Mucosa of descending colon (tissue), 3 donors: ENCODE data around the gene RPS28. TPM values are rescaled to one million over a fixed set of nuclear protein-coding genes. Genes with fewer than 3 reads are reported as not detected.

ENCODE experiments used
- ATAC-seq: fragments of 200-7000 bp; cut with Tn5 transposase; one replicate; pipeline ENCODE4 v1.9.1; 2020; ENCODE audit warnings: mild to moderate bottlenecking, moderate library complexity
- DNase-seq, 3 donors: peaks; one replicate each; pipeline ENCODE4 v3.0.0-alpha.2; 2020
- H3K36me3 ChIP-seq: fragments of 200-600 bp; one replicate; pipeline ENCODE4 v1.8.0; 2021; ENCODE audit warnings: low read depth, mild to moderate bottlenecking
- H3K4me1 ChIP-seq: fragments of 200-600 bp; one replicate; pipeline ENCODE4 v1.8.0; 2021; ENCODE audit warnings: low read depth, mild to moderate bottlenecking
- H3K4me3 ChIP-seq: fragments of 200-600 bp; one replicate; pipeline ENCODE4 v1.8.0; 2021; ENCODE audit warnings: mild to moderate bottlenecking
- H3K9me3 ChIP-seq: fragments of 200-600 bp; one replicate; pipeline ENCODE4 v1.8.0; 2021; ENCODE audit warnings: mild to moderate bottlenecking
- CTCF ChIP-seq: fragments of 200-600 bp; IDR thresholded peaks from one replicate; pipeline ENCODE4 v1.8.0; 2022; ENCODE audit warnings: antibody characterized with exemption, mild to moderate bottlenecking
- intact Hi-C, 2 donors: fragments of 100-400 bp; cut with DNase I in 1 of 2; cut with micrococcal nuclease in 1 of 2; formaldehyde crosslinking; loops; one replicate each; pipeline versions ENCODE4 v1.11.0 to v1.11.1; 2022; cut with DNase I, micrococcal nuclease
- total RNA-seq, 3 donors: library from RNA; stranded (reverse); fragmentation: NEBNext Ultra II Directional in 2 of 3; extraction: Animal tissue kit (Norgen Biotek cat#: 25700) in 2 of 3; gene quantifications; one replicate each; pipeline versions ENCODE4 v1.2.1 to v1.2.4, GENCODE V29; 2021 to 2023
- donor health status: DM: no; HTN: no; CAD: no; lungs with moderate emphysema.
- donor health status: DM: no; HTN: no; CAD: no.
- donor health status: DM: no; HTN: yes; CAD: no.

RPS28 gene
- total RNA-seq, 3 donors from 2014 or later, result 1,101 to 1,558 (median 1,449) TPM

GRCh38 chr19:8320564-8321066 is 681 bp upstream of the RPS28 start:
- no peaks in the 10 kb centered on the region for H3K36me3 ChIP-seq
- no peak for TF ChIP-seq CTCF
- peaks cover 20% of the 10 kb centered on the region for H3K4me1 ChIP-seq
- H3K9me3 ChIP-seq, result no peaks in the 10 kb centered on the region
- intact Hi-C loops, result no loop called here
- DNase-seq, result peak in 1 of 3 donors; percentile 44
- peak overlapping the region; percentile 95 for H3K4me3 ChIP-seq
- ATAC-seq, result peak; percentile 38

GRCh38 chr19:8321986-8322637 is 816 bp downstream of the RPS28 start:
- ATAC-seq (no peak), DNase-seq (no peak)
- no peaks in the 10 kb centered on the region for H3K9me3 ChIP-seq
- no peak for TF ChIP-seq CTCF
- intact Hi-C loops, result no loop called here
- peak overlapping the region; percentile 95 for H3K4me3 ChIP-seq
- peaks cover 20% of the 10 kb centered on the region for H3K4me1 ChIP-seq
- H3K36me3 ChIP-seq, result no peaks in the 10 kb centered on the region

- Histone ChIP-seq H3K4me3 (no peak overlapping the region), H3K36me3 (no peaks in the 10 kb centered on the region), H3K9me3 (no peaks in the 10 kb centered on the region), H3K4me1 (peaks cover 20% of the 10 kb centered on the region)
- intact Hi-C loops, result no loop called here
- TF ChIP-seq CTCF, result no peak
- ATAC-seq, result no peak
- no peak for DNase-seq
These were observed 1.3 kb downstream of the RPS28 start for GRCh38 chr19:8322638-8322997.

- Histone ChIP-seq H3K4me1 (peaks cover 20% of the 10 kb centered on the region), H3K9me3 (no peaks in the 10 kb centered on the region), H3K4me3 (no peak overlapping the region), H3K36me3 (no peaks in the 10 kb centered on the region)
- no peak for ATAC-seq
- TF ChIP-seq CTCF, result no peak
- intact Hi-C loops, result no loop called here
- DNase-seq, result peak in 1 of 3 donors; percentile 19
These were observed 2.5 kb downstream of the RPS28 start for GRCh38 chr19:8323781-8324185.

GRCh38 chr19:8324186-8325050 is 3.1 kb downstream of the RPS28 start:
- ATAC-seq (no peak), DNase-seq (peak in 1 of 3 donors; percentile 58)
- intact Hi-C loops, result no loop called here
- TF ChIP-seq CTCF, result no peak
- H3K9me3 ChIP-seq, result no peaks in the 10 kb centered on the region
- H3K36me3 ChIP-seq, result no peaks in the 10 kb centered on the region
- no peak overlapping the region for H3K4me3 ChIP-seq
- peaks cover 20% of the 10 kb centered on the region for H3K4me1 ChIP-seq
